ENCODE results near the gene BLOC1S6. TPM values are rescaled to one million over a fixed set of nuclear protein-coding genes. Genes with fewer than 3 reads are reported as not detected.

Gene BLOC1S6
- total and polyA plus RNA-seq, 2 donors from 2014 or later: 14.8 to 35.0 TPM

DNA sequence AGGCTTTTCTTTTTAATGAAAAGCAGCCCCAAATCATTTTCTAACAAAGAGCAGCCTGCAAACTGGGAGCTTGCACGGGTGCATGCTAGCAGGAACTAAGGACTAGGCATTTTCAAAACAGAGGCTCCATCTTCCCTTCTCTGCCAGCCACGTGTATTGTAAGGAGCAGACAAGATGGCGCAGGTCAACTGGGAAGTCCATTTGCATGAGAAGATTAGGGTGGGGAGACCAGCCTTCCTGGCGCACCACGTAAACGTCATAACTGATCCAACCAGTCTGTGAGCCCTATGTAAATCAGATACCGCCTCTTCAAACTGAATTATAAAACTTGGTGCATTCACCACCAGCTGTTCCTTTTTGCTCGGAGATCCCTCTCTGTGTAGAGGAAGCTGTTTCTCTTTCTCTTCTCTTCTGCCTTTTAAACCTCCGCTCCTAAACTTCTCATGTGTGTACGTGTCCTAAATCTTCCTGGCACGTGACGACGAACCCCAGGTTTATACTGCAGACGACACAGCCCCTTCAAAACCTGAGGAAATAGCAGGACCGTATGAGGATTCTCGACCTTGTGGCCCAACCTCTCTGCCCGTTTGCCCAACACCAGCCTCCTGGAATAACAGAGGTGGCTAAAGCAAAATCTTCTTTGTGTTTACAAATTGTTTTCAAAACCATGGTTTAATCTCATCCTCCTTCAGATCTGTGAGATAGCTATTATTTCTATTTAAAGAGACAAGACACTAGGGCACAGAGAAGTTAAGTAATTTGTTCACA is 38.2 kb upstream of the BLOC1S6 start:
- TF ChIP-seq, protein P1, sequence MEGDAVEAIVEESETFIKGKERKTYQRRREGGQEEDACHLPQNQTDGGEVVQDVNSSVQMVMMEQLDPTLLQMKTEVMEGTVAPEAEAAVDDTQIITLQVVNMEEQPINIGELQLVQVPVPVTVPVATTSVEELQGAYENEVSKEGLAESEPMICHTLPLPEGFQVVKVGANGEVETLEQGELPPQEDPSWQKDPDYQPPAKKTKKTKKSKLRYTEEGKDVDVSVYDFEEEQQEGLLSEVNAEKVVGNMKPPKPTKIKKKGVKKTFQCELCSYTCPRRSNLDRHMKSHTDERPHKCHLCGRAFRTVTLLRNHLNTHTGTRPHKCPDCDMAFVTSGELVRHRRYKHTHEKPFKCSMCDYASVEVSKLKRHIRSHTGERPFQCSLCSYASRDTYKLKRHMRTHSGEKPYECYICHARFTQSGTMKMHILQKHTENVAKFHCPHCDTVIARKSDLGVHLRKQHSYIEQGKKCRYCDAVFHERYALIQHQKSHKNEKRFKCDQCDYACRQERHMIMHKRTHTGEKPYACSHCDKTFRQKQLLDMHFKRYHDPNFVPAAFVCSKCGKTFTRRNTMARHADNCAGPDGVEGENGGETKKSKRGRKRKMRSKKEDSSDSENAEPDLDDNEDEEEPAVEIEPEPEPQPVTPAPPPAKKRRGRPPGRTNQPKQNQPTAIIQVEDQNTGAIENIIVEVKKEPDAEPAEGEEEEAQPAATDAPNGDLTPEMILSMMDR (IDR thresholded peaks at IDR 0.05; ENCODE audit: borderline replicate concordance, extremely low read depth, insufficient read depth): no peak
- H3K27ac ChIP-seq (ENCODE audit: low read depth in 2 of 2, low read length in 2 of 2): no peak overlapping the region
- DNase-seq (no peak), FAIRE-seq (no peak)
- H3K27me3 ChIP-seq (ENCODE audit: control insufficient read depth, insufficient read depth, low read length): no peaks in the 10 kb centered on the region
- intact Hi-C loops (cut with DNase I): no loop called here
- H3K9me3 ChIP-seq (ENCODE audit: control insufficient read depth in 2 of 3, insufficient read depth in 1 of 3, low read length in 3 of 3): no peaks in the 10 kb centered on the region
- no peaks in the 10 kb centered on the region for H3K4me1 ChIP-seq (ENCODE audit: control insufficient read depth in 2 of 3, insufficient read depth in 2 of 3, low read depth in 1 of 3, low read length in 3 of 3)
- no peak overlapping the region for H3K9ac ChIP-seq (ENCODE audit: low read length in 3 of 3)
- no peaks in the 10 kb centered on the region for H3K36me3 ChIP-seq (ENCODE audit: control insufficient read depth in 2 of 3, insufficient read depth in 3 of 3, low read length in 3 of 3)
- H3K4me3 ChIP-seq (ENCODE audit: low read length in 3 of 3): no peak overlapping the region

DNA sequence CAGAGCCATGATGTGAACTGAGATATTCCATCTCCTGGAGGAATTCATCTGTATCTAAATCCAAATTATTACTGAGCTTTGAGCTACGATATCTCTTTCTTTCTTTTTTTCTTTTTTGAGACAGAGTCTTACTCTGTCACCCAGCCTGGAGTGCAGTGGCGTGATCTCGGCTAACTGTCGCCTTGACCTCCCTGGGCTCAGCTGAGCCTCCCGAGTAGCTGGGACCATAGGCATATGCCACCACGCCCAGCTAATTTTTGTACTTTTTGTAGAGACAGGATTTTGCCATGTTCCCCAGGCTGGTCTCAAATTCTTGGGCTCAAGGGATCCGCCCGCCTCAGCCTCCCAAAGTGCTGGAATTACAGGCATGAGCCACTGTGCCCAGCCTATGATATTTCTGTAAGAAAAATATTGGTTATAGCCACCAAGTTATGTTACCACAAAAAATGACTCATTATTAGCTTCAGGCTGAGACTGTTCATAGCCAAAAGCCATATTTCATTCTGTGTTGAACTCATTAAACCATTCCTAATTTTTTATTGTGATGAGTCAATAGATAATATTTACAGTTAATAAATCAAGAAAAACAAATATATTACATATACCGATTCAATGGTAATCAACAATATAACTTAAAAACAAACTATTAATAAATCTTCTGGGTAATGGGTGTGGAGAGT is 37.5 kb upstream of the BLOC1S6 start:
- intact Hi-C loops (cut with DNase I): no loop called here
- FAIRE-seq: no peak
- H3K4me3 ChIP-seq (ENCODE audit: low read length in 3 of 3): no peak overlapping the region
- H3K36me3 ChIP-seq (ENCODE audit: control insufficient read depth in 2 of 3, insufficient read depth in 3 of 3, low read length in 3 of 3): no peaks in the 10 kb centered on the region
- TF ChIP-seq, protein P1 (IDR thresholded peaks at IDR 0.05; ENCODE audit: borderline replicate concordance, extremely low read depth, insufficient read depth): no peak
- no peaks in the 10 kb centered on the region for H3K27me3 ChIP-seq (ENCODE audit: control insufficient read depth, insufficient read depth, low read length)
- H3K4me1 ChIP-seq (ENCODE audit: control insufficient read depth in 2 of 3, insufficient read depth in 2 of 3, low read depth in 1 of 3, low read length in 3 of 3): no peaks in the 10 kb centered on the region
- no peaks in the 10 kb centered on the region for H3K9me3 ChIP-seq (ENCODE audit: control insufficient read depth in 2 of 3, insufficient read depth in 1 of 3, low read length in 3 of 3)
- no peak overlapping the region for H3K9ac ChIP-seq (ENCODE audit: low read length in 3 of 3)
- DNase-seq: no peak
- no peak overlapping the region for H3K27ac ChIP-seq (ENCODE audit: low read depth in 2 of 2, low read length in 2 of 2)

DNA sequence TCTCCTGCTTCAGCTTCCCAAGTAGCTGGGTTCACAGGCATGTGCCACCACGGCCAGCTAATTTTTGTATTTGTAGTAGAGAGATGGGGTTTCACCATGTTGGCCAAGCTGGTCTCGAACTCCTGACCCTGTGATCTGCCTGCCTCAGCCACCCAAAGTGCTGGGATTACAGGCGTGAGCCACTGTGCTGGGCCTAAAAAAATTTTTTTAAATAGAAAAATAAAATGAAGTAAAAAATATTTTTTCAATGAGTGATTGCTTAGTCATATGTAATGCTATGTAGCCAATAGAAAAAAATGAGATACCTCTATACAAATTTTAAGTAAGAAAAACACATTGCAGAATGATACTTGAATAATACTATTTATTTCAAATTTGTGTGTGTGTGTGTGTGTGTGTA is 36.7 kb upstream of the BLOC1S6 start:
- H3K9me3 ChIP-seq (ENCODE audit: control insufficient read depth in 2 of 3, insufficient read depth in 1 of 3, low read length in 3 of 3): no peaks in the 10 kb centered on the region
- intact Hi-C loops (cut with DNase I): no loop called here
- DNase-seq (no peak), FAIRE-seq (no peak)
- TF ChIP-seq, protein P1 (IDR thresholded peaks at IDR 0.05; ENCODE audit: borderline replicate concordance, extremely low read depth, insufficient read depth): no peak
- no peak overlapping the region for H3K27ac ChIP-seq (ENCODE audit: low read depth in 2 of 2, low read length in 2 of 2)
- H3K4me1 ChIP-seq (ENCODE audit: control insufficient read depth in 2 of 3, insufficient read depth in 2 of 3, low read depth in 1 of 3, low read length in 3 of 3): no peaks in the 10 kb centered on the region
- H3K4me3 ChIP-seq (ENCODE audit: low read length in 3 of 3): no peak overlapping the region
- H3K36me3 ChIP-seq (ENCODE audit: control insufficient read depth in 2 of 3, insufficient read depth in 3 of 3, low read length in 3 of 3): no peaks in the 10 kb centered on the region
- H3K9ac ChIP-seq (ENCODE audit: low read length in 3 of 3): no peak overlapping the region
- H3K27me3 ChIP-seq (ENCODE audit: control insufficient read depth, insufficient read depth, low read length): no peaks in the 10 kb centered on the region

Data from kidney (tissue), 14 donors.